MM.1S (cell line): Measurements from ENCODE around the gene CDH4.
"Not testable (repeated sequence)": the region's sequence is repeated elsewhere in the genome, so short reads cannot be mapped to it uniquely, and the experiment has no call there.

Experiments
- DNase-seq: peaks from one replicate; pipeline ENCODE4 v3.0.0-alpha.2; 2015
- H2AFZ ChIP-seq: fragments of 300-600 bp; sonication (generic); 2 replicates; pipeline ENCODE4 v1.6.0; 2016; ENCODE audit warnings: antibody characterized with exemption, low read length
- H3F3A ChIP-seq: fragments of 300-600 bp; sonication (generic); 2 replicates; pipeline ENCODE4 v1.6.1; 2016; ENCODE audit warnings: mild to moderate bottlenecking, antibody characterized with exemption, low read length, moderate library complexity, mixed read lengths; ENCODE audit not compliant: insufficient read depth
- H3K27ac ChIP-seq: fragments of 300-600 bp; sonication (generic); 2 replicates; pipeline ENCODE4 v1.5.1; 2016; ENCODE audit warnings: mild to moderate bottlenecking, low read length
- H3K27me3 ChIP-seq: fragments of 300-600 bp; sonication (generic); replicated peaks from 2 replicates; pipeline ENCODE4 v1.6.0; 2016; ENCODE audit warnings: low read length; ENCODE audit not compliant: insufficient read depth
- H3K36me3 ChIP-seq: fragments of 300-600 bp; sonication (generic); replicated peaks from 2 replicates; pipeline ENCODE4 v1.6.1; 2016; ENCODE audit warnings: mild to moderate bottlenecking, low read length, mixed read lengths; ENCODE audit not compliant: insufficient read depth
- H3K4me1 ChIP-seq: fragments of 300-600 bp; sonication (generic); 2 replicates; pipeline ENCODE4 v1.6.1; 2016; ENCODE audit warnings: low read length, mixed read lengths
- H3K4me2 ChIP-seq: fragments of 300-600 bp; sonication (generic); 2 replicates; pipeline ENCODE4 v1.6.0; 2016; ENCODE audit warnings: low read depth, low read length
- H3K4me3 ChIP-seq: fragments of 300-600 bp; sonication (generic); 2 replicates; pipeline ENCODE4 v1.5.1; 2016; ENCODE audit warnings: low read length, mixed read lengths
- H3K79me2 ChIP-seq: fragments of 300-600 bp; sonication (generic); 2 replicates; pipeline ENCODE4 v1.6.1; 2016; ENCODE audit warnings: mixed run types, low read length, mixed read lengths
- H3K9ac ChIP-seq: fragments of 300-600 bp; sonication (generic); 2 replicates; pipeline ENCODE4 v1.6.1; 2016; ENCODE audit warnings: low read length, mixed read lengths
- H3K9me2 ChIP-seq: fragments of 300-600 bp; sonication (generic); replicated peaks from 2 replicates; pipeline ENCODE4 v1.6.1; 2016; ENCODE audit warnings: mild to moderate bottlenecking, low read length, mixed read lengths; ENCODE audit not compliant: insufficient read depth
- H3K9me3 ChIP-seq: fragments of 300-600 bp; sonication (generic); replicated peaks from 2 replicates; pipeline ENCODE4 v1.6.1; 2016; ENCODE audit warnings: mild to moderate bottlenecking, low read length, mixed read lengths; ENCODE audit not compliant: insufficient read depth
- H4K20me1 ChIP-seq: fragments of 300-600 bp; sonication (generic); 2 replicates; pipeline ENCODE4 v1.6.1; 2016; ENCODE audit warnings: mild to moderate bottlenecking, low read length, moderate library complexity, mixed read lengths; ENCODE audit not compliant: insufficient read depth
- CTCF ChIP-seq: fragments of 300-600 bp; sonication (generic); IDR thresholded peaks from 2 replicates; pipeline ENCODE4 v1.5.1; 2016; ENCODE audit warnings: antibody characterized with exemption, low read length, mixed read lengths
- EZH2 ChIP-seq: fragments of 300-600 bp; sonication (generic); optimal IDR thresholded peaks from 2 replicates; pipeline ENCODE3; 2017; ENCODE audit warnings: low read depth, mild to moderate bottlenecking, antibody characterized with exemption, low read length, mixed read lengths
- EZH2phosphoT487 ChIP-seq: fragments of 300-600 bp; sonication (generic); IDR thresholded peaks from 2 replicates; pipeline ENCODE4 v1.6.1; 2018; ENCODE audit warnings: antibody characterized with exemption, low read length

CDH4 gene

GRCh38 chr20:61271312-61272231 lies 19.5 kb downstream of the CDH4 start:
- no peaks in the 10 kb centered on the region for H3K36me3 ChIP-seq
- no peak overlapping the region for H3K27ac ChIP-seq
- TF ChIP-seq CTCF (no peak), EZH2 (no peak), EZH2phosphoT487 (no peak)
- no peak overlapping the region for H3K9ac ChIP-seq
- peaks cover 54% of the 10 kb centered on the region for H3K27me3 ChIP-seq
- H3K4me2 ChIP-seq = no peak overlapping the region
- H4K20me1 ChIP-seq = no peaks in the 10 kb centered on the region
- H3K4me1 ChIP-seq = no peaks in the 10 kb centered on the region
- H2AFZ ChIP-seq = no peak overlapping the region
- DNase-seq = no peak
- no peaks in the 10 kb centered on the region for H3K79me2 ChIP-seq
- H3K9me2 ChIP-seq = no peaks in the 10 kb centered on the region
- no peaks in the 10 kb centered on the region for H3F3A ChIP-seq
- H3K9me3 ChIP-seq = no peaks in the 10 kb centered on the region
- H3K4me3 ChIP-seq = no peak overlapping the region

GRCh38 chr20:61273024-61273423 lies 21.0 kb downstream of the CDH4 start:
- not testable (repeated sequence) for H3K79me2 ChIP-seq
- H3K27me3 ChIP-seq = peaks cover 46% of the 10 kb centered on the region

GRCh38 chr20:61273666-61274065 lies 21.6 kb downstream of the CDH4 start:
- not testable (repeated sequence) for H3K27ac ChIP-seq, H3F3A ChIP-seq, H3K9me3 ChIP-seq, H2AFZ ChIP-seq, H3K9ac ChIP-seq, H3K4me3 ChIP-seq, H3K9me2 ChIP-seq, H3K36me3 ChIP-seq, H3K4me1 ChIP-seq, H3K4me2 ChIP-seq, H4K20me1 ChIP-seq, DNase-seq, H3K79me2 ChIP-seq
- peaks cover 43% of the 10 kb centered on the region for H3K27me3 ChIP-seq

More at GRCh38 chr20:61273024-61273423, 21.0 kb downstream of the CDH4 start:
- not testable (repeated sequence) for DNase-seq, H3F3A ChIP-seq, H3K4me2 ChIP-seq, H3K36me3 ChIP-seq, H3K9me2 ChIP-seq, H3K4me1 ChIP-seq, H3K27ac ChIP-seq, H3K9me3 ChIP-seq, H2AFZ ChIP-seq, H4K20me1 ChIP-seq, H3K4me3 ChIP-seq, H3K9ac ChIP-seq

GRCh38 chr20:61274326-61274725 lies 22.3 kb downstream of the CDH4 start:
- H3F3A ChIP-seq = no peaks in the 10 kb centered on the region
- no peaks in the 10 kb centered on the region for H3K4me1 ChIP-seq
- H2AFZ ChIP-seq = no peak overlapping the region
- no peaks in the 10 kb centered on the region for H3K9me2 ChIP-seq
- no peak for TF ChIP-seq CTCF
- no peaks in the 10 kb centered on the region for H4K20me1 ChIP-seq
- no peaks in the 10 kb centered on the region for H3K36me3 ChIP-seq
- H3K79me2 ChIP-seq = no peaks in the 10 kb centered on the region
- H3K9me3 ChIP-seq = no peaks in the 10 kb centered on the region
- H3K27me3 ChIP-seq = peaks cover 43% of the 10 kb centered on the region
- no peak overlapping the region for H3K4me3 ChIP-seq
- no peak overlapping the region for H3K27ac ChIP-seq
- no peak for DNase-seq
- H3K9ac ChIP-seq = no peak overlapping the region
- H3K4me2 ChIP-seq = no peak overlapping the region
